Measurements from ENCODE around the gene ATP4B.

Gene ATP4B

DNA sequence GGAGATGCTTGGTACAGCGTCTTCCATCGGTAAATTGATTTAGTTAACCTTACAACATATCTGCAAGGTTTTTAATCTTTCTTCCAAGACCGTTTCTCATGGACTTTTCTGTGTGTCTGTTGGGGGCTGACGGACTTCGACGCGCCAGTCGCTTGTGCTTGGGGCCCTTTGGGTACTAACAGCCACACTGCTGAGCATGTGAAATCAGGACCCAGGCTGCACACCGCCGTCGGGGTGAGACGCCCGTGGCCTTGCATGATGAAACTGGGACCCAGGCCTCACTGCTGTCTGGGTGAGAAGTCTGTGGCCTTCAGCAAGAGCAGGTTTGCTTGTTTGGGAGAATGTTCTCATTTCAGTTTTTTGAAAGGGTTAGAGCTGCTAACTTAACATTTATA is 9.8 kb downstream of the ATP4B start:
- Histone ChIP-seq H3K4me3 (ENCODE audit: low read depth, low read length) (no peak overlapping the region), H3K27ac (ENCODE audit: extremely low read depth, low read depth, low read length) (no peak overlapping the region), H3K4me1 (ENCODE audit: control insufficient read depth, insufficient read depth, low read length) (peaks cover under 1% of the 10 kb centered on the region; the same call in 1 of the 2 replicates), H3K36me3 (ENCODE audit: control insufficient read depth in 2 of 2, insufficient read depth in 1 of 2, low read length in 2 of 2) (no peaks in the 10 kb centered on the region), H3K9me3 (ENCODE audit: control insufficient read depth, insufficient read depth, low read depth, low read length) (no peaks in the 10 kb centered on the region)
- TF ChIP-seq, protein P1, sequence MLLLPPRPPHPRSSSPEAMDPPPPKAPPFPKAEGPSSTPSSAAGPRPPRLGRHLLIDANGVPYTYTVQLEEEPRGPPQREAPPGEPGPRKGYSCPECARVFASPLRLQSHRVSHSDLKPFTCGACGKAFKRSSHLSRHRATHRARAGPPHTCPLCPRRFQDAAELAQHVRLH (tag by site-specific recombination; IDR thresholded peaks at IDR 0.05) = no peak
- TF ChIP-seq ZNF555 (tag by site-specific recombination; conservative IDR thresholded peaks at IDR 0.05) (no peak), ZNF138 (tag by site-specific recombination; IDR thresholded peaks at IDR 0.05; ENCODE audit: borderline replicate concordance) (no peak), ZNF521 (tag by site-specific recombination; IDR thresholded peaks at IDR 0.05) (no peak), ZNF426 (tag by site-specific recombination; IDR thresholded peaks at IDR 0.05) (no peak), ZNF10 (tag by site-specific recombination; IDR thresholded peaks at IDR 0.05) (no peak), HOXA7 (CRISPR knock-in tag; IDR thresholded peaks at IDR 0.05; ENCODE audit: borderline replicate concordance) (no peak), ZNF211 (tag by site-specific recombination; IDR thresholded peaks at IDR 0.05; ENCODE audit: low read depth) (no peak), SP2 (tag by site-specific recombination; IDR thresholded peaks at IDR 0.05) (no peak)
- TF ChIP-seq, protein P2, sequence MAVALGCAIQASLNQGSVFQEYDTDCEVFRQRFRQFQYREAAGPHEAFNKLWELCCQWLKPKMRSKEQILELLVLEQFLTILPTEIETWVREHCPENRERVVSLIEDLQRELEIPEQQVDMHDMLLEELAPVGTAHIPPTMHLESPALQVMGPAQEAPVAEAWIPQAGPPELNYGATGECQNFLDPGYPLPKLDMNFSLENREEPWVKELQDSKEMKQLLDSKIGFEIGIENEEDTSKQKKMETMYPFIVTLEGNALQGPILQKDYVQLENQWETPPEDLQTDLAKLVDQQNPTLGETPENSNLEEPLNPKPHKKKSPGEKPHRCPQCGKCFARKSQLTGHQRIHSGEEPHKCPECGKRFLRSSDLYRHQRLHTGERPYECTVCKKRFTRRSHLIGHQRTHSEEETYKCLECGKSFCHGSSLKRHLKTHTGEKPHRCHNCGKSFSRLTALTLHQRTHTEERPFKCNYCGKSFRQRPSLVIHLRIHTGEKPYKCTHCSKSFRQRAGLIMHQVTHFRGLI (tag by site-specific recombination; IDR thresholded peaks at IDR 0.05) = no peak
- CTCF ChIA-PET = no interaction called here
- POLR2A ChIA-PET = interaction anchor here (0.6 kb wide), 1 partner anchor 279 kb away, joined by 3 read pairs; no protein-coding TSS in a partner anchor

DNA sequence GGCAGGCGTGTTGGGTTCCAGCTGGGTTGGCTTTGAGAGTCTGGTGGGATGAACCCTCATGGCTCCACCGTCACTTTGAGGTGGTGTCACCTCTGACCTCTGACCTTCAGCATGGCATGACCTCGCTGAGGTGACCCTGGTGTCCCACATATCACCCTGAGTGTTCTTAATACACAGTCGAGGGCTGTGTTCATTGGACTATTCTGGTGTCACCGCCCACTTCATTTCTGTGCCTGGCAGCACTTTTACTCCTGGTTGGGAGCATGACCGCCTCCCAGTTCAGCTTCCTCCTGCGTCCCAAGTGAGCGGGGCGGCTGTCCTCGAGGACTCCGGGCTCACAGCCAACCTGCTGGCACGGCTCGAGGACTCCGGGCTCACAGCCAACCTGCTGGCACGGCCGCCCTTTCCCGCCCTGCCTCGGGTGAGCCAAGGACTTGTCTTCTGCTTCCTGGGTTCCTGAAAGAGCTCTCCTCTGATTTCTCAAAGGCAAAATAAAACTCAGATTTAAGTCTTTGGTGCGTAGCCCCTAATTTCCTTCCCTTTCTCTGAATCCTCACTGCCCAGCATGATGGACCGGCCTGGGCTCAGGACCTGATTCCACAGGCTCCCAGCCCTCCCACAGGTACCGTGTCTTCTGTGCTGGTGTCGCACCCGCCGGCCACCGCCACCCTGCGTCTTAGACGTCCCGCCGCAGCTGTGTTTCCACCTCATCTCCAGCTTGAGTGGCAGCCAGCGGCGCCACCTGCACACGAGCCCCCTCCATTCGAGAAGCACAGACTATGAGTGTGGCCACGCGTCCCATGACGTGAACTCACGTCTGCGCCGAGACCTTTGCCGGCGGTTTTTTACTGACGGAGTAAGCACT is 10.4 kb downstream of the ATP4B start:
- Histone ChIP-seq H3K36me3 (ENCODE audit: control insufficient read depth in 2 of 2, insufficient read depth in 1 of 2, low read length in 2 of 2) (no peaks in the 10 kb centered on the region), H3K27ac (ENCODE audit: extremely low read depth, low read depth, low read length) (no peak overlapping the region), H3K4me1 (ENCODE audit: control insufficient read depth, insufficient read depth, low read length) (no peaks in the 10 kb centered on the region), H3K9me3 (ENCODE audit: control insufficient read depth, insufficient read depth, low read depth, low read length) (no peaks in the 10 kb centered on the region), H3K4me3 (ENCODE audit: low read depth, low read length) (no peak overlapping the region)
- POLR2A ChIA-PET = interaction anchor here (0.6 kb wide), 1 partner anchor 279 kb away, joined by 3 read pairs; no protein-coding TSS in a partner anchor
- TF ChIP-seq ZFHX2 (tag by site-specific recombination; conservative IDR thresholded peaks at IDR 0.05) = 0 out of 2 replicates have a peak, but pooled peaks have one; percentile 25
- no peak for TF ChIP-seq ZBTB21 (tag by site-specific recombination; IDR thresholded peaks at IDR 0.05)
- TF ChIP-seq BCL11A (tag by site-specific recombination; IDR thresholded peaks at IDR 0.05; ENCODE audit: low read depth) = 0 out of 2 replicates have a peak, but pooled peaks have one; percentile 41
- TF ChIP-seq, protein P3, sequence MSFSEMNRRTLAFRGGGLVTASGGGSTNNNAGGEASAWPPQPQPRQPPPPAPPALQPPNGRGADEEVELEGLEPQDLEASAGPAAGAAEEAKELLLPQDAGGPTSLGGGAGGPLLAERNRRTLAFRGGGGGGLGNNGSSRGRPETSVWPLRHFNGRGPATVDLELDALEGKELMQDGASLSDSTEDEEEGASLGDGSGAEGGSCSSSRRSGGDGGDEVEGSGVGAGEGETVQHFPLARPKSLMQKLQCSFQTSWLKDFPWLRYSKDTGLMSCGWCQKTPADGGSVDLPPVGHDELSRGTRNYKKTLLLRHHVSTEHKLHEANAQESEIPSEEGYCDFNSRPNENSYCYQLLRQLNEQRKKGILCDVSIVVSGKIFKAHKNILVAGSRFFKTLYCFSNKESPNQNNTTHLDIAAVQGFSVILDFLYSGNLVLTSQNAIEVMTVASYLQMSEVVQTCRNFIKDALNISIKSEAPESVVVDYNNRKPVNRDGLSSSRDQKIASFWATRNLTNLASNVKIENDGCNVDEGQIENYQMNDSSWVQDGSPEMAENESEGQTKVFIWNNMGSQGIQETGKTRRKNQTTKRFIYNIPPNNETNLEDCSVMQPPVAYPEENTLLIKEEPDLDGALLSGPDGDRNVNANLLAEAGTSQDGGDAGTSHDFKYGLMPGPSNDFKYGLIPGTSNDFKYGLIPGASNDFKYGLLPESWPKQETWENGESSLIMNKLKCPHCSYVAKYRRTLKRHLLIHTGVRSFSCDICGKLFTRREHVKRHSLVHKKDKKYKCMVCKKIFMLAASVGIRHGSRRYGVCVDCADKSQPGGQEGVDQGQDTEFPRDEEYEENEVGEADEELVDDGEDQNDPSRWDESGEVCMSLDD (tag by site-specific recombination; IDR thresholded peaks at IDR 0.05) = 0 out of 2 replicates have a peak, but pooled peaks have one; percentile 54
- peak; percentile 75 for TF ChIP-seq KLF1 (tag by site-specific recombination; IDR thresholded peaks at IDR 0.05)
- no peak for TF ChIP-seq ZNF391 (tag by site-specific recombination; IDR thresholded peaks at IDR 0.05; ENCODE audit: borderline replicate concordance, low read depth)
- TF ChIP-seq, protein P4, sequence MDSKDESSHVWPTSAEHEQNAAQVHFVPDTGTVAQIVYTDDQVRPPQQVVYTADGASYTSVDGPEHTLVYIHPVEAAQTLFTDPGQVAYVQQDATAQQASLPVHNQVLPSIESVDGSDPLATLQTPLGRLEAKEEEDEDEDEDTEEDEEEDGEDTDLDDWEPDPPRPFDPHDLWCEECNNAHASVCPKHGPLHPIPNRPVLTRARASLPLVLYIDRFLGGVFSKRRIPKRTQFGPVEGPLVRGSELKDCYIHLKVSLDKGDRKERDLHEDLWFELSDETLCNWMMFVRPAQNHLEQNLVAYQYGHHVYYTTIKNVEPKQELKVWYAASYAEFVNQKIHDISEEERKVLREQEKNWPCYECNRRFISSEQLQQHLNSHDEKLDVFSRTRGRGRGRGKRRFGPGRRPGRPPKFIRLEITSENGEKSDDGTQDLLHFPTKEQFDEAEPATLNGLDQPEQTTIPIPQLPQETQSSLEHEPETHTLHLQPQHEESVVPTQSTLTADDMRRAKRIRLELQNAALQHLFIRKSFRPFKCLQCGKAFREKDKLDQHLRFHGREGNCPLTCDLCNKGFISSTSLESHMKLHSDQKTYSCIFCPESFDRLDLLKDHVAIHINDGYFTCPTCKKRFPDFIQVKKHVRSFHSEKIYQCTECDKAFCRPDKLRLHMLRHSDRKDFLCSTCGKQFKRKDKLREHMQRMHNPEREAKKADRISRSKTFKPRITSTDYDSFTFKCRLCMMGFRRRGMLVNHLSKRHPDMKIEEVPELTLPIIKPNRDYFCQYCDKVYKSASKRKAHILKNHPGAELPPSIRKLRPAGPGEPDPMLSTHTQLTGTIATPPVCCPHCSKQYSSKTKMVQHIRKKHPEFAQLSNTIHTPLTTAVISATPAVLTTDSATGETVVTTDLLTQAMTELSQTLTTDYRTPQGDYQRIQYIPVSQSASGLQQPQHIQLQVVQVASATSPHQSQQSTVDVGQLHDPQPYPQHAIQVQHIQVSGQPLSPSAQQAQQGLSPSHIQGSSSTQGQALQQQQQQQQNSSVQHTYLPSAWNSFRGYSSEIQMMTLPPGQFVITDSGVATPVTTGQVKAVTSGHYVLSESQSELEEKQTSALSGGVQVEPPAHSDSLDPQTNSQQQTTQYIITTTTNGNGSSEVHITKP (tag by site-specific recombination; IDR thresholded peaks at IDR 0.05) = 0 out of 2 replicates have a peak, but pooled peaks have one; percentile 14
- TF ChIP-seq ZNF133 (tag by site-specific recombination; IDR thresholded peaks at IDR 0.05) = peak; percentile 65
- CTCF ChIA-PET = no interaction called here
